HG02588 (cell line): Measurements from ENCODE around the gene CAMTA1.

Experiments used
- ATAC-seq: cut with Tn5 transposase; IDR thresholded peaks from one replicate; pipeline ENCODE4 v1.9.1; 2021; ENCODE audit warnings: mild to moderate bottlenecking, moderate library complexity; ENCODE audit not compliant: unreplicated experiment

Gene CAMTA1

DNA sequence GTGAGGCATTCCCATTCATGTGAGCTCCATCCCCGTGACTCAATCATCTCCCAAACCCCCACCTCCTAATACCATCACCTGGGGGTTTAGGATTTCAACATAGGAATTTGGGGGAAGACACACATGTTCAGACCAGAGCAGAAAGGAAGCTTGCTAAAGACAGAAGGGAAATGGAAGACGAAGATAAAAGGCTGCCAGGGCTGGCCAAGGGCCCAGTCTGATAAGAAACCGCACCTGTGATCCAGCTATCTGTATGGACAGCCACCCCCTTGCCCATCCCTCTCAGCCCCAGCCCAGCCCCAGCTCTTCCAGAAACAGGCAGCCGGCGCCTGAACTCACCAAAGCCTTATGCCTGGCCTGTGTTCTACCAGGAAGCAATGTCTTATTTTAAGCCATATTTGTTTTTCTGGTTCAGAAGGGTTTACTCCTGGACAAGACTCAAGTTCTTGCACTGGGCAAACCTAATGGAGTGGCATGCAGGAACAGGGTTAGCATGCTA, 787.4 kb downstream of the CAMTA1 start:
- no peak for ATAC-seq

DNA sequence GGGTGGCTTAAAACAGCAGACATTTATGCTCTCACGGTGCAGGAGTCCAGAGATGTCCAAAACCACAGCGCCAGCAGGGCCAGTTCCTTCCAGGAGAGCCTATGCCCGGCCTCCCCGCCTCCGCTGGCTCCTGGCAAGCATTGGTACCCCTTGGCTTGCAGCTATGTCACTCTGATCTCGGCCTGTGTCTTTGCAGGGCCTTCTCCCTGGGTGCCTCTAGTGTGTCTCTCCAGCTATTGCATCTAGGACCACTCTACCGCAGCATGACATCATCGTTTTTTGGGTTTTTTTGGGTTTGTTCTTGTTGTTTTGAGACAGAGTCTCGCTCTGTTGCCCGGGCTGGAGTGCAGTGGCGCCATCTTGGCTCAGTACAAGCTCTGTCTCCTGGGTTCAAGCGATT, 788.2 kb downstream of the CAMTA1 start:
- ATAC-seq, result no peak

DNA sequence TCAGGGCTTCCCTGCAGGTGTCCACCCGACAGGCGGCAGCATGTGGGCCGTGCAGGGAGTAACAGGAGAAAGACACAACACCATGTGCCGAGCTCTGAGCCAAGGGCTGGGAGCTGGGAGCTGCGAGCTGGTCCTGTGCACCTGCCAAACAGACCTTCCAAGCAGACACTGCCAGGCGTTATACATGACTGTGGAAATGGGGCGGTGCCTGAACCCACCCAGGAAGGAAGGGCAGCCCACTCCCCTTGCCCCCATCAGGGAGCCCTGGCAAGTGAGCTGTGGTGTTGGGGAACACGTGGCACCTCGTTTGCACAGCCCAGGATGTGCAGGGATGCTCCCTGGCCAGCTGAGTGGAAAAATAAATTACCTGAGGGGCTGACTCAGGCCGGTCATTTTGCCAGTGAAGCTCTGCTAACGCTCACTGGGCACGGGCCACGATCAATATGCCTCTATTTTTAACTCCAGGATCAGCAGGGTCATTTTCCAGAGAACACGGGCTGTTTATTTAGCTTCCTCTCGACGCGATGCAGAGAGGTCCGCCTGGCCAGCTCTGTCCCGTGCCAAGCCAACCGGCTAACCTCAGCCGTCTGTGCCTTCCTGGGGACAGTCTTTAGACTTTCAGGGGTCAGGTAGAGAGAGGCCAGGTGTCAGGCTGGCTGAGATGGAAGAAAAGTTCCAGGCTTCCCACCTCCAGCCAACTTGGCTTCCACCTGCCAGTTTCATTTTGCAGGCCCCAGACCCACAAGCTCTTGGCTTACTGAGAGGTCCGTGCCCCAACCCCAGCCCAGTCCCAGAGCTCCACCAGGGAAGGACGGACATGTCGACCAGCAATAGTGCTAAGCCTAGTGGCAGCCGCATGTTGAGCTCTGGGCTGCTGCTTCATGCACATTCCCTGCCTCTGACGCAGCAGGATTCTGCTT, 789.1 kb downstream of the CAMTA1 start:
- ATAC-seq, result no peak

DNA sequence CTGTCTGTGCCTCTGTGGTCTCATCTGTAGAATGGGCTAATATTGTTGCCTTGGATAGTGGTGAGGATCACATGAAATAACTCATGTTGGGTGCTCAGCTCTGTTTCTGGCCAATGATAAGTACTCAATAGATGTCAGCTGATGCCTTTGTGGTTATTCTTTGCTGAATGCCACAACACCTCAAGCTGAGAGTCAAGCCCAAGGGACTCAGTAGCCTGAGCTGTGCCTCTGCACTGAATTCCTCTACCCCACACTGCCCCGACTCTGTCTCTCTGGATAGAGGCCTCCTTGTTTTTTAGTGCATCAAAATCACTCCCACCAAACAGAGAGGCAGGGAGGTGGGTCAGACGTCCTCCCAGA, 789.8 kb downstream of the CAMTA1 start:
- no peak for ATAC-seq

DNA sequence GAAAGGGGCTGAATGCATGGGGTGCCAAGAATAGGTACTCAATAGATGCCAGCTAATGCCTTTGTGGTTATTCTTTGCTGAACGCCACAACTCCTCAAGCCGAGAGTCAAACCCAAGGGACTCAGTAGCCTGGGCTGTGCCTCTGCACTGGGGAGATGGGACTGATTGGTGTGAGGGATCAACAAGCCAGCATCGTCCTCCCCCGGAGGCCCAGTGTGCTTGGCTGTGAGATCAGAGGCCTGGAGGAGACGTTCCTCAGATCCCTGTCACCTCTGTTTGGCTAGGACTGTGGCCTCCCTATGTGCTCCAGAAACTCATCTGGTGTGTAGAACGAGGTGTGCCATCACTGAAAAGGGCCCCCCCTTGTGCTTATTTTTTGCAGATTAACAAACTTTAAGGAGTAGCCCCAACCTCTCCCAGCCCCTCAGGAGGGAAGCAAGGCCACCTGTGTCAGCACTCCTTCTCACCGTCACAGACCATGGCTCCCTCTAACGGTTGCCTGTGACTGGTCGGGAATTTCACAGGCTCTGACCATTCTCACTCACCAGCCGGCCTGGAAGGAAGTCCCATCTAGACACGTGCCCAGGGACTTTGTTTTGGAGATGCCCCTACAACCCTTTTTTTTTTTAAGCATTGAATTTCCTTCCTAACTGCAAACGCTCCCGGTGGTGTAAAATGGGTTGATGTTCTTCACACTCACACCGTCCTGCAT, 791.8 kb downstream of the CAMTA1 start:
- ATAC-seq, result no peak

DNA sequence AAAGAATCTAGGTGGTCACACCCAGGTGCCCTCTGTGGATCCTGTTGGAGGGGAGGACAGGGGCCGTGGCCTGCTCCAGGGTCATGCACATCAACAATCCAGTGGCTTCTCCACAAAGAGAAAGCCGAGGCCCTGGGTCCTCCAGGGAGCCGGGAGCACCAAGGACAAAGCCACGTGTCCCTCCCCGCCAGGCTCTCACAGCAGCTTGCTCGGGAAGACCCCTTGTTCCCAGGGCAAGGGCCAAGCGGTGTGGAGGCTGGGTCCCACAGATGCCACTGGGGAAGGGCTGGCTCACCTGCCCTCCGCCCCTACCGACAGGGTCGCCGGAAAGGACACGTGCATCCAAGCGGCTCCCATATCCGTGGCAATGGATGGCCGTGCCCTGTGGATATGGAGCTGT, 793.0 kb downstream of the CAMTA1 start:
- ATAC-seq, result no peak

DNA sequence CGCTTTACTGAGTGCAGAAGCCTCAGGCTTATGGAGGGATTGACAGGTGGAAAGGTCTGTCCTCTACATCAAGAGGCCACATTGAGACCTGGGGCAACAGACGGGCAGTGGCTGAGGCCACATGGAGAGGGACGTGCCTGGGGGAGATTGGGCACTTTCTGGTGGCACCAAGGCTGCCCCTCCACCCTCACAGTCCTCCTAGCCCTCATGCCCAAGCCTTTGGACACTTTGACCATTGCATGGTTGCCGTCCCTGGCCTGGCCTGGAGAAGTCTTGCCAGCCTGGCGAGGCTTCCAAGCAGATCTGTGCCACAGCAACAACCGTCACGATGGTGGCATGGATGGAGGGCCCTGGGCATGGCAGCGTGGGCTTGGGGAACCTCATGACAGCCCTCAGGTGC, 793.8 kb downstream of the CAMTA1 start:
- ATAC-seq, result no peak

DNA sequence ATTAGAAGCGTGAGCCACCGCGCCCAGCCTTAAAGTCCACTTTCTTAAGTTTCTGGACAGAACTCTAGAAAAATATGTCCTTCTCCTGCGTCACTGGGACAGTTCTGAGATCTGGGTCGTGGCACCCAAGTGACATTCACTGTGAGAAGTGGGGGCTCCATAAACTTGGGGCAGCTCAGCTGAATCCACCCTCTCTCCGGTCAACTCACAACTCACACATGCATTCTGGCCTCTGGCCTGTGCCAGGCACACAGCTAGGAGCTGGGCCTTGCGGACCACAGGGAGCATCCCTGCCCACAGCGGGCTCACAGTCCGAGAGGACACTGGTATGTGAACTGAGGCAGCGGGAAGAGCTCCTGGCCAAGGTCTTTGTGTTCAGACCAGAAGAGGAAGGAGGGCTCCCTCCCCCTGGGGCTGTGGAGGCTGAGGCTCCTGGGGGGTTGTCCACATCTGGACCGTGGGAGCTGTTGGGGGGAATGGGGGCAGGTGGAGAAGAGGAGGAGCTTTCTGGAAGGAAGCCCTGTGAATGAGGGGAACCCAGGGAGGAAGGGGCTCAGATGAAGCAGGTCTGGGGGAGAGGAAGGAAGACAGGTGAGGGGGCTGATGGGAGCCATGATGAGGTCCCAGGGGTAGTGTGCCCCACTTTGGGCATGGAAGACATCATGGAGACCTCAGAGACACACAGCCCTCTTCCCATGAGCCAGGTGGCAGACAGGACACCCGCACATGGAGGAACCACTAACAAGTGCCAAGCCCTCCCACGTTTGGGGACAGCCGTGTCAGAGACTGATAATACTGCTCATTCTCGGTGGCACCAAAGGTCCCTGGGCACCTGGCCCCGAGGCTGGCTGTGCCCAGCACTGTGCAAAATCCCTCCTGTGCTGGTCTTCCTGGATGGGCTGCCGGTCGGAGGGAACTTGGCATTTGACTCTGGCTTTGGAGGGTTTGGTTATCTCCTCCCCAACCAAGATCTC, 794.9 kb downstream of the CAMTA1 start:
- no peak for ATAC-seq

DNA sequence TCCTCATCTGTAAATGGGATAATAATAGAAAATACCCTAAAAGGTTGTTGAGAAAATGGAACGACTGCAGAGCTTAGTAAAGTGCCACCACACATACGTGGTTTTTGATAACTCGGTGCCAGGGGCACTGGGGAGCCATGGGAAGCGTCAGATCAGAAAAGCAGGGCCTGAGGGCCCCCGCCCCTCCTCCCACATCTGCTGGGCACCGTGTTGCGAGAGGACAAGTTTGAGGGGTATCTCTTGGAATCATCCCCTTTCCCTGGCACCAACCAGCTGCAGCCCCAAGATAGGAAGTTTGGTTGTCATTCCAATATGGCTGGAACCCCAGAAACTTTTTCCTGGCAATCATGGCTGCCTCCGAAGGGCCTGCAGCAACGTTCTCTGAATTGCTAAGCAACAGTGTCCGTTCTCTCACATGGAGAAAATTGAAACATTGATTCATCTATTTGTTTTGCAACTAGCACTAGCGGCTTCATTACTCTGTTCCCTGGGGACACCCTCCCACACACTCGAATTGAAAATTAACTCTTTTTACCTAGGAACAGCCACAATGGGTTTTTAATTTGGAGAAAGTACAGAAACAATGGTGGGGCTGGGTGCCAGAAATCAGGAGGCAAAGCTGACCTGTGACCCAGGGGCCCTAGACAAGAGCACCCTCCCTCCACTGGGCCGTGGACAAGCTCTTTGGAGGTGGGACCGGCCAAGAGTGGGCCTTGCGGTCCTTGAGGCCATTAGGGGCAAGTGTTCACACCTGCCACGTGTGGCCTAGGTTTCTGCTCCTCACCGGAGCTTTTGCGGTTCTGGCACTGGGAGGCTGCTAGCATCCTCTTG, 795.9 kb downstream of the CAMTA1 start:
- ATAC-seq, result no peak

DNA sequence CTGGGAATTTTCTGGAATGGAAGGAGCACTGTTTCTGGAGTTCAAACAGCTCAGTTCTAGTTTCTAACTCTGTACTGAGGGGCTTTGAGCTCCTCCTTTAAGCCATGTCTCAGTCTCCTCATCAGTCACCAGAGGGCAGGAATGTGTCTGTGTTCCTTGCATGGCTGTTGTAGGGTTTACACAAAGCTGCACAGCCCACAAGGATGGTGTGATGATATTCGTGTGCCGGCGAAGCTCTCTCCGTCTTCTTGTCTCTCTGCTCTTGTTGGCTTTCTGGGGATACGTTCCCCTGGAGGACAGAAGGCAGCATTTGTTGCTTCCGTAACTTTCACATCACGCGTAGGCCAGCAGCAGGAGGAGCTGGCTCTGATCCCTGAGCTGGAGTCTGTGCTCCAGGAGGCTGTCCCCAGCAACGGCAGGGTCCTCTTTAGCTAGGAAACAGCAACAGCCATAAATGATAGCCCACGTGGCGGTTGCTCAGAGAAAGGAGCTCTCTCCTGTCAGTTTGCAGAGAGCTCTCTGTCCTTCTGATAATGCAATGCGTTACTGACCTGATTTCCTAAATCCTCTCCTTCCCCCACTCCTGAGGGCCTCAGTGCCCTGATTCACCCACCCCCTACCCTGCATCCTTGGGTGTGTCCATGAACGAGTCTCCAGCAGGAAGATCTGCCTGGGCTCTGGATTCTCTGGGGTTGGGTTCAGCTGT, 796.7 kb downstream of the CAMTA1 start:
- no peak for ATAC-seq

DNA sequence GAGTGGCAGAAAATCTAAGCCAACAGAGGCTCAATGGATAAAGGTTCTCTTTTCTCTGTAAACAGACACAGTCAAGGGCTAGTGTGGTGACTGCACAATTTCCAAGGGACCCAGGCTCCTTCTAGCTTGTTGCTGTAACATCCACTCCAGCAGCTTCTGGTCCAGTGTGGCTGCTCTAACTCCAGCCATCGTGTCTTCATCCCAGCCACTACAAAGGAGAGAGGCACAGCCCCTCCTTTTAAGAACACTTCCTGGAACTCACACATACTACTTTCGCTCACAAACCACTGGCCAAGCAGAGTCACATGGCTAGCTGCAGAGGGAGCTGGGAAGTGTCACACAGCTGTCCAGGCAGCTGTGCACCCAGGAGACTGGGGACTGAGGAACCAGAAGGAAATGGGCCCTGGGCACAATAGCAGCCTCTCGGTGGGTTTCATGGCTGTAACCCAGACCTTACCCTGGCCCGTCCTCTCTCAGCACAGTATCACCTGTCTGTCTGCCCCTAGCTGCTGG, 797.3 kb downstream of the CAMTA1 start:
- no peak for ATAC-seq

DNA sequence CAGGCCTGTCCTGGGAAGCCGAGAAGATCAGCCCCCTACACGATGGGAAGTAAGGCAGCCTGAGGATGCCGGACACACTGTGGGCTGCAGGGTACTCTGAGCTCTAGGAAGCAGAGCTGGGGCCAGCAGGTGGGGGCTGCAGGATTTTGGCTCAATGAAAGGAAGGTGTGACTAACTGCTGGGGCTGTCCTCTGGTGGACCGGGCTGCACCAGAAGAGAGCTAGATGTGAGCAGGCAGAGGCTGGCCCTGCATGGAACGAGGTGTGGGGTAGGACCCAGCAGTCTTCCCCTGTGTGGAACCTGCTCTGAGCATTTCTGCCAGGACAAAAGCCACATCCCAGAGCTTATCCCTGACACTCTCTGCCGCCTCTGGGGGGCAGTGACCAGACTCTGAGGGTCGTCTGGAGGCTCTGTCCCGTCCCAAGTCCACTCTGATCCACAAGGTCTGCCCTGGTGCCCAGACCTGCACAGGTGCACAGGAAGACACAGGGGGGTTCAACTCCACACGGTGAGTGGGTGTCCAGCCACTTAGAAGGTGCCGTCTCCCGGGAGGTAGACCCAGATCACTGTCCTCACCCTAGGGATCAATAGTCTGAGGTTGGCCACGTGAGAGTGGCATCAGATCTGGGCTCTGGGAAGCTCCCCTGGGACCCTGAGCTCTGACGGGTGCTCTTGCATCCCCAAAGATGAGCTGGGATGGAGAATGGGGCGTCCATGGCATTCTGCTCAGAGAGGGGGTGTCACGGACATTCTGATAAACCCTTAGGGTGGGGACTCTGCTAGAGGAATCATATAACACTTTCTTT, 798.2 kb downstream of the CAMTA1 start:
- ATAC-seq, result no peak

DNA sequence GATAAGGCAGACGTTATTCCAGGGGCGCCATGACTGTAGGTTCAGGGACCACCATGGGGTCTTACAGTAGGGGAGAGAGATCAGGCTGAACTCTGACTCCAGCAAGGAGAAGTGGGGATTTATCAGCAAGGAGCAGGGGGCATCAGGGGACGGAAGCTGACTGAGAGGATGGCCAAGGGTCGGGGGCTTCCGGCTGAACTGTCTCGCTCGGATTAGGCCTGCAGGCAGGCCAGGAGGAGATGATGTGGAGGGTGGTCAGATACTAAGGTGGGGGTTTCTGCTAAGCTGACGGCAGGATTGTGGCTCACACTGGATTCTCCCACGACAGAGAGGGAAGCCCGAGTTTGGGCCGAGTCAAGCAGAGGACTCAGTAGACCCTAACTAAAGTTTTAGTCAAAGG, 798.9 kb downstream of the CAMTA1 start:
- ATAC-seq, result no peak

DNA sequence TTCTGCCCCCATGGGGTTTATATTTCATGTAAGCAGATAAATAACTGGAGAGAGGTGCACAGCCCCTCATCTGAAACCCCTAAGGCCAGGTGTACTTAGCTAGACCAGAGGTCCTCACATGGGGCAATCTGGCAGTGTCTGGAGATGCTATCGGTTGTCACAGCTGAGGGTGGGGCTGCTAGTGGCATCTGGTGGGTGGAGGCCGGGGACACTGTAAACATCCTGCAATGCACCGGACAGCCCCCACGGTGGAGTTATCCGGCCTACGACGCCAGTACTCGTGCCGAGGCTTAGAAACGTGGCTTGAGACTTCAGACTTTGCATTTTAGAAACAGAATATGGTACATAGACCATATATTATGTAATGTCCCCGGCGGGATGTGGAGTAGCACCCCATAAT, 799.4 kb downstream of the CAMTA1 start:
- no peak for ATAC-seq

DNA sequence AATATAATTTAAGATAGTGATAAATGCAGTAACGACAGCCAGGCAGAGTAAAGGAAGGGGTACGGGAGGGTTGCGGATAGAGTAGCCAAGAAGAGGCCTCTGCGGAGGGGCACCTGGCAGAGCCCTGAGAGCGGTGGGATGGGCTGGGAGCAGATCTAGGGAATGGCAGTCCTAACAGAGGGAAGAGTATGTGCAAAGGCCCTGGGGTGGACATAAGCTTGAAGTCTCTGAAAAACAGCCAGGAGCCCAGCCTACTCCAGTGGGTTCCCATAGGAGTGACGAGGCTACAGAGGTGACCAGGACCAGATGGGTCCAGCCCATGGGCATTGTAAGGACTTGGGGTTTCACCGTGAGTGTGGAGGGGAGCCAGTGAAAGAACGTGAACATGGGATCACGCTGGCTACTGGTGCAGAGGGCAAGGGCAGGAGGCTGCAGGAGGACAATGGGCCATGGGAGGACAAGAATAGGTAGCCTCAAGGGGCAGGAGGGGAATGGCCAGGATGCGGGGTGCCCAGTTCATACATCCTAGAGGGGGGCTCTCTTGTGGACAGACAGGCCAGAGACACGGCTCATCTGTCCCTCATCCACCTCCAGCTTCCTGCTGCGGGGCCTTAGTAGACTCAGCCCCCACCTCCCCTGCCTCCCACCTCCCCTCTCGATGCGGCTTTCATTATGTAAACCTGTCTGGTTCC, 800.1 kb downstream of the CAMTA1 start:
- no peak for ATAC-seq

DNA sequence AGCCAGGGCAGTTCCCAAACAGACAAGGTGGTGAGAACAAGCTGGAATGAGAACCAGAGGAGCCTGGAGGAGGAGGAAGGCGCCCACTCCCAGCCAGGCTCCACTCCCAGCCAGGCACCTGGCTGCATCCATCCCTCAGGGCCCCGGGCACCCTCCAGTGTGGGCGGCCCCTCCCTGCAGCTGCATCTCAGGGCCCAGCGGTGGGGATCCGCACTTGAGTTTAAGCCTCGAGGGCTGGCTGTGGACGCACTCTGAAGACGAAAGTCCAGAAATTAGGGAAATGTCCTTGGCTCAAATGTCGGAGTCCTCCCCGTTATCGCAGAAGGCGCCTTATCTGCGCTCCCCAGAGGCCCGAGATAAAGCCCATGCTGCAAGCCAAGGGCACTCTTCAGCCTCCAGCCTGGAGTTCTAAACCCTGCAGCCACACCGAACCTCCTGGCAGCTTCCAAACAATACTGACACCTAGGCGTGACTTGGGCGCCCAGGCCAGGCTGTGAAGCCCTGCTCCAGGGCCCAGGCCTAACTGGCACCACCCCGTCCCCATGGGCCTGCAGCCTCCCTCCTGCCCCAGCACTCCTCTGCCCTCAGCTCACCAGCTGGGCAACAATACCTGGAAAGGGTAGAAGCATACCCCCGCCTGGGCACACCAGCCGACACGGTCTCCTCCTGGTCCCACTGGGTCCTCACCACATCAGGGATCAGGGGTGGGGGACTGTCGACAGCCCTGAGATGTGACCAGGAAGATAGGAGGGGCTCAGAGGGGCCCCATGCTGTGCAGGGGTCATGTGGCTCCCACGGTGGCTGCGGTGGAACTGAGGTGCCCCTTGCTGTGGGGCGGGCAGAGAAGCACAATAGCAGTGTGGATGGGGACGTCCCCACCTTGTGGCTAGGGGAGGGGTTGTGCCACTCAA, 801.0 kb downstream of the CAMTA1 start:
- no peak for ATAC-seq
